SK-N-MC (cell line): ENCODE data around the gene CEP192.
"Not testable (repeated sequence)": the region's sequence is repeated elsewhere in the genome, so short reads cannot be mapped to it uniquely, and the experiment has no call there.

Experiments used
- DNase-seq: peaks from one replicate; pipeline ENCODE4 v3.0.0-alpha.2; 2011; ENCODE audit warnings: low read depth, low spot score
- H3K27ac ChIP-seq: fragments of 200-600 bp; sonication (generic); 2 replicates; pipeline ENCODE4 v1.5.1; 2016; ENCODE audit warnings: mixed run types
- H3K36me3 ChIP-seq: fragments of 200-600 bp; sonication (generic); 2 replicates; pipeline ENCODE4 v1.6.1; 2017; ENCODE audit warnings: antibody characterized with exemption, low read length, mixed read lengths; ENCODE audit not compliant: insufficient read depth
- H3K4me3 ChIP-seq: fragments of 200-600 bp; sonication (generic); 2 replicates; pipeline ENCODE4 v1.5.1; 2016
- H3K9ac ChIP-seq: fragments of 200-600 bp; sonication (generic); 2 replicates; pipeline ENCODE4 v1.8.0; 2017; ENCODE audit warnings: mixed run types, mixed read lengths; ENCODE audit not compliant: insufficient read length
- H3K9me3 ChIP-seq: fragments of 200-600 bp; sonication (generic); 2 replicates; pipeline ENCODE4 v1.6.1; 2017; ENCODE audit warnings: low read depth, mild to moderate bottlenecking, antibody characterized with exemption, low read length, moderate library complexity, mixed read lengths
- EZH2 ChIP-seq: fragments of 200-600 bp; sonication (generic); IDR thresholded peaks from one replicate; pipeline ENCODE4 v1.6.1; 2017; ENCODE audit warnings: antibody characterized with exemption
- FOXP2 ChIP-seq: optimal IDR thresholded peaks from 2 replicates; pipeline ENCODE3; 2011; ENCODE audit warnings: mild to moderate bottlenecking, moderate library complexity; ENCODE audit not compliant: insufficient read depth; ENCODE audit errors: extremely low read length, control extremely low read depth
- POLR2AphosphoS5 ChIP-seq: IDR thresholded peaks from 2 replicates; pipeline ENCODE4 v1.6.1; 2012; ENCODE audit warnings: mild to moderate bottlenecking, low read depth, low read length, borderline replicate concordance

Gene CEP192

GRCh38 chr18:12989397-12990122, 1.6 kb upstream of the CEP192 start:
- H3K27ac ChIP-seq: peak overlapping the region; percentile 57; the same call in 1 of the 2 replicates

GRCh38 chr18:12990123-12990475, 1.1 kb upstream of the CEP192 start:
- no peaks in the 10 kb centered on the region for H3K9me3 ChIP-seq
- no peak for TF ChIP-seq EZH2
- TF ChIP-seq FOXP2: no peak
- no peak for TF ChIP-seq POLR2AphosphoS5
- DNase-seq: no peak
- peak overlapping the region; percentile 99 for H3K4me3 ChIP-seq
- H3K27ac ChIP-seq: no peak overlapping the region; the same call in 1 of the 2 replicates
- peak overlapping the region; percentile 85 for H3K9ac ChIP-seq
- peaks cover 11% of the 10 kb centered on the region for H3K36me3 ChIP-seq

More at GRCh38 chr18:12989397-12990122, 1.6 kb upstream of the CEP192 start:
- TF ChIP-seq EZH2 (no peak), POLR2AphosphoS5 (no peak), FOXP2 (no peak)
- Histone ChIP-seq H3K4me3 (no peak overlapping the region), H3K36me3 (peaks cover 13% of the 10 kb centered on the region), H3K9me3 (no peaks in the 10 kb centered on the region), H3K9ac (no peak overlapping the region)
- DNase-seq: no peak

GRCh38 chr18:12990641-12990966, 558 bp upstream of the CEP192 start:
- H3K9me3 ChIP-seq: no peaks in the 10 kb centered on the region
- TF ChIP-seq EZH2 (no peak), POLR2AphosphoS5 (no peak), FOXP2 (no peak)
- H3K36me3 ChIP-seq: peaks cover 8% of the 10 kb centered on the region
- H3K4me3 ChIP-seq: peak overlapping the region; percentile 99
- no peak for DNase-seq
- H3K27ac ChIP-seq: peak overlapping the region; percentile 73
- H3K9ac ChIP-seq: peak overlapping the region; percentile 85

- TF ChIP-seq FOXP2: no peak
- no peak for TF ChIP-seq EZH2
- no peak for TF ChIP-seq POLR2AphosphoS5
- Histone ChIP-seq H3K9me3 (no peaks in the 10 kb centered on the region), H3K27ac (peak overlapping the region; percentile 70), H3K4me3 (peak overlapping the region; percentile 99), H3K9ac (peak overlapping the region; percentile 97), H3K36me3 (peaks cover 4% of the 10 kb centered on the region)
- DNase-seq: no peak
Observed at GRCh38 chr18:12991821-12992179, 638 bp downstream of the CEP192 start.

- no peaks in the 10 kb centered on the region for H3K9me3 ChIP-seq
- TF ChIP-seq EZH2 (no peak), FOXP2 (no peak), POLR2AphosphoS5 (no peak)
- no peaks in the 10 kb centered on the region; the same call in 1 of the 2 replicates for H3K36me3 ChIP-seq
- H3K4me3 ChIP-seq: no peak overlapping the region; the same call in 1 of the 2 replicates
- H3K27ac ChIP-seq: no peak overlapping the region
- no peak for DNase-seq
- no peak overlapping the region for H3K9ac ChIP-seq
Observed at GRCh38 chr18:12993439-12993838, 2.3 kb downstream of the CEP192 start.

GRCh38 chr18:12995424-12995823, 4.3 kb downstream of the CEP192 start:
- DNase-seq: no peak
- Histone ChIP-seq H3K9ac (no peak overlapping the region), H3K27ac (no peak overlapping the region), H3K9me3 (no peaks in the 10 kb centered on the region), H3K36me3 (peaks cover 3% of the 10 kb centered on the region; the same call in 1 of the 2 replicates), H3K4me3 (no peak overlapping the region)
- TF ChIP-seq EZH2 (no peak), FOXP2 (no peak), POLR2AphosphoS5 (no peak)

- Histone ChIP-seq H3K9me3 (no peaks in the 10 kb centered on the region), H3K36me3 (peaks cover 5% of the 10 kb centered on the region), H3K9ac (no peak overlapping the region), H3K4me3 (no peak overlapping the region), H3K27ac (no peak overlapping the region)
- DNase-seq: no peak
- TF ChIP-seq POLR2AphosphoS5: no peak
- no peak for TF ChIP-seq EZH2
- TF ChIP-seq FOXP2: no peak
Observed at GRCh38 chr18:12995952-12996477, 4.9 kb downstream of the CEP192 start.

GRCh38 chr18:12996661-12997292, 5.6 kb downstream of the CEP192 start:
- Histone ChIP-seq H3K36me3 (peaks cover 12% of the 10 kb centered on the region), H3K27ac (no peak overlapping the region), H3K9ac (no peak overlapping the region), H3K9me3 (no peaks in the 10 kb centered on the region), H3K4me3 (no peak overlapping the region)
- TF ChIP-seq POLR2AphosphoS5 (no peak), EZH2 (no peak), FOXP2 (no peak)
- DNase-seq: no peak

GRCh38 chr18:12997330-12997729, 6.2 kb downstream of the CEP192 start:
- H3K36me3 ChIP-seq: peaks cover 15% of the 10 kb centered on the region
- H3K4me3 ChIP-seq, H3K27ac ChIP-seq, DNase-seq, H3K9me3 ChIP-seq, H3K9ac ChIP-seq: not testable (repeated sequence)
